Neural progenitor cell (in vitro differentiated cells): ENCODE measurements around the gene RBM47.

Source experiments
- CTCF ChIP-seq: fragments of 200-600 bp; sonication (generic); IDR thresholded peaks from 2 replicates; pipeline ENCODE4 v1.5.1; 2017; ENCODE audit warnings: antibody characterized with exemption, mild to moderate bottlenecking
- EZH2 ChIP-seq: fragments of 200-600 bp; sonication (generic); IDR thresholded peaks from 2 replicates; pipeline ENCODE4 v1.6.1; 2017; ENCODE audit warnings: antibody characterized with exemption, mild to moderate bottlenecking, moderate library complexity

DNA sequence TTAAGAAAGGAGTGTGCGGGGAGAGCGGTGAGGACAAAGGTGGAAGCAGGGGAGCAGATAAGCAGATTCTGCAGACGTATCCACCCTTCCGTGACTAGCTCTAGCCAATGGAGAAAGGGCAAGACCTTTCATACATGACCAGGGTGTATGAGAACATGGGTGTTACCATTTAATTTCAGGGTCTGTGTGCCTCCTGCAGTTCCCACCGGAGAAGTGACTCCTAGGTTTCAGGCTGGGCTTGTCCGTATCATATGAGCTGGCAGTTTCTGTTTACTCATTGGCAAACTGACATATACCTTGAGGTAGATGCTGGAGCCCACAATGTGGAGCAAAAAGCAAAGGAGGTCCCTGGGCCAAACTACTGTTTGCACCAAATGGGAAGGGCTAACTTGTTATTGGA lies 6.8 kb downstream of the RBM47 start:
- TF ChIP-seq EZH2, result no peak
- TF ChIP-seq CTCF, result no peak
